ENCODE data around the gene FRYL.

- TF ChIP-seq CTCF (IDR thresholded peaks at IDR 0.05): no peak
- no peak for TF ChIP-seq ZFX (IDR thresholded peaks at IDR 0.05; ENCODE audit: borderline replicate concordance)
These were observed 140.3 kb downstream of the FRYL start for GRCh38 chr4:48639807-48640206.

All from 22Rv1 (cell line).